ENCODE data around the gene NTRK2.
"Not testable (repeated sequence)": the region's sequence is repeated elsewhere in the genome, so short reads cannot be mapped to it uniquely, and the experiment has no call there.

The NTRK2 gene

DNA sequence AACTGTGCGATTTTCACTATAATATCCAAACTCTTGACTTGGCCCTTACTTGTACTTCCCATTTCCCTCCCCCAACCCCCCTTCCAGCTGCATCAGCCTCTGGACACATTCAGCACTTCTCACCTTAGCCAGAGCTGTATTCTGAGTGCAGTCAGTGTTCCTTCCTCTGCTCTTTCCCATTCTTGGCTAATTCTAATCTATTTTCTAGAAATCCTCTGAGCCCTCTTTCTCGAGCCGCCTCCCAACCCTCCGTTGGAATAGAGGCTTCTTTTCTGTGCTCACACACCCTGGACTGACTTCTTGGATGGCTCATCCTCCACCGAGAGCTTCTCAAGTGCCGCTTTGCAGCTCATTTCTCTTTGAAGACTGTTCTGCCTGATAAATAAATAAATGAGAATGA lies 188.8 kb downstream of the NTRK2 start:
- DNase-seq: no peak

DNA sequence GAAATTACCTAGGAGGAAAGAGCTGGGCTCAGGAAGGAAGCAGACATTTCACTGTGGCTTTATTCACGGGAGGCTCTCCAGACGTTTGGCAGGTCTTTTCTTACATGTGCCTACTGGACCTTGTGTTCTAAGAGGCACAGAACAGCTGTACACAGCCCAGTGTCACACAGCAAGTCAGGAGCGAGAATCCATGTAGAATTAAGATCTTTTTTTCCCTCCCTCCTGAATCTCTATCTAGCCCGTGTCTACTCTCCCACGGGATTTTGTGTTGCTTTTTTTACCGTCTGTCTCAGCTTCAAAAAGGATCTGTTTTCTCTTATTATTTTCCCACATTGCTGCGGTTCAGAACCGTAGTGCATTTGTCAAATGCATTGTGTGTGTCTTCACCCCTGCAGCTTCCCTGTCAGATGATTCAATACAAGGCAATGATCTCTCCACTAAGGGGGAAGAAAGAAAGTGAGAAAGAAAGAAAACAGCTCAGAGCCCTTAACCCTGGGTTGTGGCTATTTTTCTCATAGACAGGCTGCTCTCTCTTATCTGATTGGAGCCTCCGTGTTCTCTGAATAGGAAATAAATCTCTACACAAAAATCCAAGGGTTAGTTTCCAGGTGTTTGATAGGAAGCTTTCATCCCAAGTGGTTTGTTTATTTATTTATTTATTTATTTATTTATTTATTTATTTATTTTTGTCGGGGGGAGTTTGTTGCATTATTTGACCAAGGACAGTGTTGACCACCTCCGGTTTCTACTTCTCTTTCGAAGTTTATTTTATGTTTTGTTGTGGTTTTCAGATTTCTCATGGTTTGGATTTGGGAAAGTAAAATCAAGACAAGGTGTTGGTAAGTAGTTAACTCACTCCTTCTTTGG lies 191.0 kb downstream of the NTRK2 start:
- no peak for DNase-seq

DNA sequence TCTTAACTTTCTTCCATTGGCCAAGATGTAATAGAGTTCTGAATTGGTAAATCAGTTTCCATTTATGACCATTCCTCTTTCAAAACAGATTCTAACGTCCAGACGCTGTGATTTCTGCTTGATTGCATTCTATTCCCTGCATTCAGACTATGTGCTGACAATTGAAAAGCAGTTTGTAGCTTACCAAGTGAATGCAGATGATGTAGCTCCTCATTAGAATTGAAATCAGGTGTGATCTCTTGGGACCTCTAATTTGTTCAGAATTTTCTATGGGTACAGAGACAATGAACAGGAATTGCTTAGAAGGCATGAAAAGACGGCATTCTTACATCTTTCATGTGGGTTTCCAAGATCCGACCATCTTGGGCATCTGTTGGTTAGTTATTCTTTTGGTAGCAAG lies 191.9 kb downstream of the NTRK2 start:
- DNase-seq: no peak

DNA sequence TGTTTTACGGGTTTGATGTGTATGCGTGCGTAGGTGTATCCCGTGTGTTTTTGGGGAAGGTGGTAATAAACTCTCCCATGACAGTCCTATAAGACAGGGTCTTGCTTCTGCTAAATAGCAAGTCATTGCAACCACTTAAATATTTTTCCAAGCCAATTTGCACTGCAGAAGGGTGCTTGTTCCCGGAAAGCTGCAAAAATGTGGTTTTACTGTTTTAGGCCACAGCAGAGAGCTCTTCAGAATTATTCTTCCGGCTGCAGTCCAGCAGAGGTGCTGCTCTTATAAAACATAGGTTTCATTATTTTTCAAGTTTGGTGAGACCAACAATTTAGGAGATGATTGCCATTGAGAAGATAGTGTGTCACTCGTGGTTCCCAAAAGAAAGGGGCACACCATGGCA lies 192.8 kb downstream of the NTRK2 start:
- DNase-seq: no peak

DNA sequence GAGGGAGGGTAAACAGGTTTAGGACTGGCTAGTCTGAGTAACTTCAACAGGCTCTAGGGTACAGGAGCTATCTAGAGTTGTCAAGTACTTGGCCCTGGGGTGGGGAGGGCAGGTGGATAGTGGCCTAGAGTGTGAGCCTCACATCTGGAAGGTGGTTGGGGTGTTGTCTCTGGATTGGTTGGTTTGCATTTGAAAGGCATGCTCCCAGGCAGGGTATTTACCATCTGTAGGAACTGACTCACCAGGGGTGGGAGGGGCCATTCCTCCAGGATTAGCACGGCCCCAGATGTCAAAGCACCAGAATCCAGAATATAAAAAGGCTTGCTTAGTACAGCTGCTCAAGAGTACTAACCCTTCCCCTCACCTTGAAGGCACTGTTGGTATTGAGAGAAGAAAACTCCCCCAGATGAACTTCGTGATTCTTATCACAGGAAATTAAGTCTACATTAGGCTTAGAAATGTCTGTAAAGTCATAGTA lies 193.3 kb downstream of the NTRK2 start:
- no peak for DNase-seq

DNA sequence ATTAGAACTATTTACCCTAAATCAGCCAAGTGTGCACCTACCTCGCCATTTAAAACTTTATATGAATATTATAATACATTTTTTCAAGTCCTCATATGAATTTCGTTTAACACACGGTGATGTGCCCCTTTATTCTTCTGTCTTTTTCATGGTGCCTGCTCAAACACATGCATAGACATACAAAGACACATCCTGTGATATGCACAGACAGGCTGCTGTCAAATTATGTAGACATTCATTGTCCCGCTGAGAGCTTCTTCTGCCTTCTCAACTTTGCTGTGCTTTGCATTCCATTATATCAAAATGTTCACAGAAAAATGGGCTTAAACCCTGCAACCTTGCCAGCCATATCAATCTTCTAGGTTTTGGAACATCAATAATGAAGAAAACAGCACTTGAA lies 193.8 kb downstream of the NTRK2 start:
- no peak for DNase-seq

DNA sequence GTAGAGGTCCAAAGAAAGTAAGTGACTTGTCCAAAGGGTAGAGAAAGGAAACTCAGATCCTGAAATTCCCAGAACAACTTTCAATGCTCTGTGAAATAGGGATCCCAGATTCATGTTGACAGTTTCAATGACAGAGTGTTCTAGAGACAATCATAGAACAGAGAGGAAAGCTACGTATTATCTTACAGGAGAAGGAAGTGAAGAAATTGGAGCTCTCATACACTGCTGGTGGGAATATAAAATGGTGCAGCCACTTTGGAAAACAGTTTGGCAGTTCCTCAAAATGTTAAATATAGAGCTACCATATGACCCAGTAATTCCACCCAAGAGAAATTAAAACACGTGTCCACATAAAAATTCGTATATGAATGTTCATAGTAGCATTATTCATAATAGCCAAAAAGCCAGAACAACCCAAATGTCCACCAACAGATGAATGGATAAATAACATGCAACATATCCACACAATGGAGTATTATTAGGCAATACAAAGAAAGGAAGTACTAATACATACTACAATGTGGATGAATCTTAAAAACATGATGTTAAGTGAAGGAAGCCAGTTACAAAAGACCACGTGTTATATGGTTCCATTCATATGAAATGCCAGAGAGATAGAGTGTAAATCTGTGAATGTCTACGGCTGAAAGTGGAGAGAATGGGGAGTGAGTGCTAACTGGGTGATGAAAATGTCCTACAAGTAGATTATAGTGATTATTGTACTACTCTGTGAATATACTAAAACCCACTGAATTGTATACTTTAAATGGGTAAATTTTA lies 197.1 kb downstream of the NTRK2 start:
- DNase-seq: no peak

DNA sequence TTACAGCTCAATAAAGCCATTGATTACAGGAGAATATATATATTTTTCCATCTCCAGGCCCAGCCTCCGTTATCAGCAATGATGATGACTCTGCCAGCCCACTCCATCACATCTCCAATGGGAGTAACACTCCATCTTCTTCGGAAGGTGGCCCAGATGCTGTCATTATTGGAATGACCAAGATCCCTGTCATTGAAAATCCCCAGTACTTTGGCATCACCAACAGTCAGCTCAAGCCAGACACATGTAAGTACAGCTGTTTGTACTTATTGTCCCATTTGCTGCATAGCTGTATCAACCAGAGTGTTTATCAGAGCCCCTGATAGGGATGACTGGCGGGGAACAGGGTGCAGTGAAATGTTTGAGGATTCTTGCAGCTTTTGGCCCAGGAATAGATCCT lies 197.7 kb downstream of the NTRK2 start:
- DNase-seq: no peak

DNA sequence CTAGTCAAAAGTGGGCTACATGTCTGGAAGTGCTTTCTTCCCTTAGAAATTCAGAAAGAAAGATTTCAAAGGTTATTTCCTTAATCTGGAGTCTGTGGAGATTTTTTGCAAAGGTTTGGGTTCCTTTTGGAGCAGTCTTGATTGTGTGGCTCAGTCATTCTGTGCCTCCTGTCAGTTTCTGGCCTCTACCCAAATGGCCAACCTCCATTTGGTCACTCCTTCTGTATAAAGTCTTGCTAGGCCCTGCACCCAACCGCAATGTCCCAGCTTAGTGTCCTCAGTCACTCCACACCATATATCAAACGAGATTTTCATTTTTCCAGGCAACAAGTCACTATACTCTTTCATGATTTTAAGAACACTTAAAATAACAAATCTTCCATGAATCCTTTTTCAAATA lies 199.6 kb downstream of the NTRK2 start:
- no peak for DNase-seq

DNA sequence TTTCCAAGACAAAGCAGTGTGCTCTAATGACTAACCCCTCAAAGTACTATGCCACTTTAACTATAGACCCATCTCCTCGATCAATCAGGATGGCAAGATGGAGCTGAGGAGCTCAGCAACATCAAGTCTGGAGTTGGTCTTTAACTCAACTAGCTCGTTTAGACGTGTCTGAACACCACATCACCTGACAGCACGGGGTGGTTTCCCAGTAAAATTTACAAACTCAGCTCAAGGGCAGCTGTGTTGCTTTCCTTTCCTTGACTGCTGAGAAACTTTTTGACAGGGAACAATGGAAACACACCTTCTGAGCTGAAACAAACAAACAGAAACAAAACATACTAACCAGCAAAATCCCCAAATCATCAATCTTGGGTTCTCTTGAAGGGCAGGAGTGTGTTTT lies 202.5 kb downstream of the NTRK2 start:
- no peak for DNase-seq

DNA sequence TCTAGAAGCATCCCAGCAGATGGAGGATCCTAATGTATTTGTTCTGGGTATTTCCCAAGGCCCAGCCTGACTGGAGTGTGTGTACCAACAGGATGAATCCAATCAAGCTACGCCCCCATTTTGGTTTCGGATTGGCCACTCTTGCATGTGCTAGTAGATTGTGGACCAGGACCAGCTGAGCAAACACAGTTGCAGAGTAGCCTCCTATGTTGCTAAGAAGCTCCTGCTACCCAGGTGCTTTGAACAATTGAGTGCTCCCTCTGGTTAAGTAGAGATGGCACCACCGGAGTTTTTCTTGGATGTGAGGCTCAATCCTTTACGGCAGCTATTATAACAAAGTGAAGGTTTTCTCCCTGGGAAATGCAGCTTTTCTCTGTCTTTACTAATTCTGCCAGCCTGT lies 204.5 kb downstream of the NTRK2 start:
- no peak for DNase-seq

DNA sequence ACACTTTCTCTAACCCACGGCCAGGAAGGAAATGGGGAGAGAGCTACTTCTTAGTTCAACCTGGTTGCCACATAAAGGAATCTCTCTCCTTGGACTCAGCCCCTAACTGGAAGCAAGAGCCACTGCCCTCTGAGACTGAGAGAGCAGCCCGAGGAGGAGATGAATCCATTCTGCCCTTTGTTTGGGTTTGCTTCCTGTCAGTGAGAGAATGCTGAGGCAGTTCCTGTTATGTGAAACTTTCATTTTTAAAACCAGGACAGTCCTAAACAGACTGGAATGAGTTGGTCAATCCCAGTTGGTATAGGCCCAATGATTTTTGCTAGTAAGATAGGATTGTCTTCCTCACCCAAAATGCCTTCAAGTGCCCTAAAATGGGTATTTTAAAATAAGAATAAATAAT lies 205.1 kb downstream of the NTRK2 start:
- no peak for DNase-seq

DNA sequence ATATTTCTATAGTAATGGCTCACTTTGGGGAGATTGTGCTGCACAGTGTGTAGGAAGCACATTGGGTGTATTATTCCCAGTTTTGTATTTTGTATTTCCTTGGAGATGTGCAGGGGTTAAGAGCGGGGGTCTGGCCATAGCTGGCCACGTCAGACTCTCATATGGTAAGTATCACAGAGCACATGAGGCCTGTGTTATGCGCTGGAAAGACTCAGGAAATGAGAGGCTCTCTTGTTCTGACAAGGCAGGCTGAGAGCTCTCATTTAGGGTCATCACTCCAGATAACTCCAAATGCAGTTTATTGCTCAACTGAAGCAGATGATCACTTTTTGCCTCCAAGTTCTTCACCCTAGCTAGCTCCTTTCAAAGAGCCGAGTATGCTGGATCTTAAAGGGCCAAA lies 205.7 kb downstream of the NTRK2 start:
- DNase-seq: no peak

DNA sequence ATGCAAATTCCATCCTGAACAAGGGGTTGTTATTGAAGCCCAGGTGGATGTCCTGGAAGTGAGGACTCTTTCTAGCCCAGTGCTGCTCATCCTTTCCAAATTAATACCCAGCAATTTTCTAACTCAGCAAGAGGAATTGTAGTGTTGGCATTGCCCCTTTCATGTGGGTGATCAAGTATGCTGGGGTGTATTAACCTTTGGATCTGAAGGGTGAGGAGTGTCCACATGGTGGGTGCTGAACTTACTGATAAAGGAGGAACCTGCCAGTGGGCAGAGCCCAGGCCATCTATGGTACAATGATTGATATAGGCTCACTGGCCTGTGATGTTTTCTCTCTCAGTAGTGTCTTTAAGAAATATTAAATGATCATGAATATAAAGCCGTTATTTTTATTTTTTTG lies 210.1 kb downstream of the NTRK2 start:
- DNase-seq: no peak

DNA sequence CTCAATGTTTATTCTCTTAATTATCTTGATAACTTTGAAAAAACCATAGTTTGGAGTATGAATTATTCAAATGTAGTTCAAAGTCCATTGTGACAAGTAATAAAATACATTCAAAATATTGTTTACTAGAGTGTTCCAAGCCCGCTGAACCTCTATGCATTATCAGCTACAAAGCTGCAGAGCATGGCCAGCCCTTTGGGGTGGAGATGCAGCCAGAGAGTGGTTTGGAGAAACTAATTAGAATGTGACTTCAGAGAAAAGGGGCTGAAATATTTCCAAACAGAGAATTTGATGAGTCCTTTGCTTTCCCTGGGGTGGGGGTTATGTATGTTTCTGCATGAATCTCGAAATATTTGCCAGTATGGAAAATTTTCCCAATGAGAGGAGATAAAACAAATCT lies 211.3 kb downstream of the NTRK2 start:
- no peak for DNase-seq

DNA sequence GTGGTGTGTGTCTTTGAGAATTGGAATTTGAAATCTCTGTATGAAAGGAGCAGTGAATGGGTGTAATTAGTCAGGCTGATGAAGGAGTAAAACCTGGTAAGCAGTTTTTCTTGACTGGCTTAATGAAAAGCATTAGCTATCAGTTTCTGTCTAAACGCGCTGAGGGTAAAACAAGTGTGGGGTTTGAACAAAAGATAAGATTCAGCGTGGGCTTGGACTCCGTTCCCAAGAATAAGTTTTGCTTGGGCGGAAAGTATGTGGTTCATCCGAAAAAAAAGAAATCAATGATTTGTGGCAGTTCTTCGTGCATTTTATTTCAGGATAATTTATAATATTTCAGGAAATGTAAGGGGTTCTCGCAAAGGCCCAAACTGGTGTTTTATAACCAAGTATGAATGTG lies 217.3 kb downstream of the NTRK2 start:
- no peak for DNase-seq

DNA sequence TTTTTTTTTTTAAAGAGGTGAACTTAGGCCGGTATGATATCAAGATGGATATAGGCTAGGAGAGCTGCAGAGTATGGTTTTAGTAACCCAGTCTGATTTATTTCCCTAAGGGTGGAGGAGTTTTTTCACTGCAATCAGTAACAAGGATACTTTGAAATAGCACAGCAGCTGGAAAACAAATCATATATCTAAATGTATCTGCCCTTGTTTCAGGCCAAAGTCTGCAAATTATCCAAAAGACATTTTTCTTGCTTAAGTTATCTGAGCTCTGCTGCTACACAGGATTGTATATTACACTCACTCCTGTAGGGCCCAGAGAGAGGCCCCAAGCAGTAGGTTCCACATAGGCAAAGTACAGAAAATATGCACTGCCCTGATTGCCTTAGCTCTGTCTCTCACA lies 222.4 kb downstream of the NTRK2 start:
- no peak for DNase-seq

DNA sequence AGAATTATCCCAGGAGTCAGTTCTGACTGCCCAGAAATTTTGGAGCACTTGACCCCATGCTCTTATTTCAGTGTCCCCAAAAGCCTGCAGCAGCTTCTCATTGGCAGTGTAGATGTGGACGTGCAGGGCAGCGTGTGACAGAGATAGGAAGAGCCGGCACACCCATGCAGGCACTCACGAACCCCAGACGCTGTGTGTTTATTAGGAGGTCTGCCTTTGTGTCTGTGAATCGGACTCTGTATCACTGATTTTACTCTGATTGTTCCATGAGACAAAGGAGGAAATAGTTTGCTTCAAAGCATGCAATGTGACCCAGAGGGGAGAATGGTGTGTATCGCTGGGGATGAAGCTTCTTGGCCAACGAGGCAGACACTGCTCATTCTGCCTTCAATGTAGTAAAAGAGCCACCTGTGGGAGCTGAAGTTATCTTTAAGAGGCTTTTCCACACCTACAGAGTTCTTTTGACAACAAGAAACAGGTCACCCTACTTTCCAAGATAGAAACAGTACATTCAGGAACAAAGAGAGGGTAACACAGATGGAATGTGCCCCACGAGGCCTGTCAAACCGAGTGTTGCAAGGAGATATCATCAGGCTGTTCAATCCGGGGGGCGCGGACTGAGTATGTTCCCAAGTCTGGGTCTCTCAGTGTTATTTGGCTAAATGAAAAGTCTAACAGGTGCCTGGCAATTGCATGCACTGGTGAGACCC lies 224.0 kb downstream of the NTRK2 start:
- DNase-seq: no peak

DNA sequence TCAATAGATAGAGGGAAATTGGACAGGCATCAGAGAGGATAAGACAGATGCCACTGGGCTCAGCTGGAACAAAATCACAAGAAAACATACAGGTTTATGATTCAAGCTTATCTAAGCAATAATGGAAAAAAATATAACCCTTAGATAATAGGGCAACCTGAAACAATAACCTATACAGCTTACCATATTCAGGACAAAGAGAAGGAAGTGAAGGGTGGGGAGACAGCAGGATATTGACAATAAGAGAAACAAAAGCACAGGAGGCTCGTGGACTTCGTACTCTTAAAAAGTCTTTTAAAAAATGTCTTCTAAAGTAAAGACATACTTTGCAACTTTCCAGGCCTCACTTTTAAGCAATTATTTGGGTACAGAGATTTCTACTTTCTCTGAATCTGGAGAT lies 225.3 kb downstream of the NTRK2 start:
- DNase-seq: no peak

DNA sequence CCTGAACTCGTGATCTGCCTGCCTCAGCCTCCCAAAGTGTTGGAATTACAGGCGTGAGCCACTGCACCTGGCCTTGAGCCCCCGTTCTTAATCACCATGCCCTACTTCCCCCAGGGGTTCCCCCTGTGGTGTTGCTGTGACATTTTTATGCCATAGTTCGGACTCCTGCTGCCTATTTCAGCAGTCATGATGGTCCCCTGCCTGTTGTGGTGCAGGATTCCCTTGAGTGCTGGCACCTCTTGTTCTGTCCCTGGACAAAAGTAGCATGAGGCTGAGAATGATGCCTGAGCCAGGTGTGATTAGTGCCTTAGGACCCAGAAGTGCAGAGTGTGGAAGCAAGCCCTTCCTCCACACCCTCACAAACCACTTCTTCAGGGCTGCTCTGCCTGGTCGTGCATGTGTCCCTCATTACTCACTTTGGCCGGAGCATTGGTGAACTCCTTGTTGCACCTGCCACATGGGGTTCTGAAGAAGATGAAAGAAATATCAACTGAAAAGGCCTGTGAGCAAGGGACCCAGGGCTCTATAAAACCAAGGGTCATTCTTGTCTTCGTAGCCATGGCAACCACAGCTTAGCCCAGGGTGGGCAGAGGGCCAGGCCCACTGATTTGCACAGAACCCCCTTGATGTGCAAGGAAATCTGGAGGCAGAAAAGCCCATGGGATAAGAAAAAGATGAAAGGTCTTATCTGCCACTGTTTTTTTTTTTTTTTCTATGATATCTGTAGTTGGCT lies 228.0 kb downstream of the NTRK2 start:
- no peak for DNase-seq

DNA sequence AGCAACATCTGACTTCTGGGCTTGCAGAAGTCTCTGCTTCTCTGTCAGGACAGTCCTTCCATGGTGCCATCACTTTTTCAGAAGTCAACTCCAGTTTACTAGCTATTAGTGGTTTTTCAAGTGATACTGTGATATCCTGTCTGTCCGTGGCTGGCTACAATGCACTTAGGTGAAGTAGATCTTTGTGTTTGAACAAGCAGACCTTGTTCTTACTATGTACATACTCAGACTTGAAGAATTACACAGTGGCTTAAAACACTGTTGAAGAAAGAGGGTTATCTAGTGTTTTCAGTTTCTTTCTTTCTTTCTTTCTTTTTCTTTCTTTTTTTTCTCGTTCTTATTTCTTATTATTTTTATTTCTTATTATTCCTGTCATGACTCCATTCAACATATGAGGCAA lies 228.7 kb downstream of the NTRK2 start:
- no peak for DNase-seq

DNA sequence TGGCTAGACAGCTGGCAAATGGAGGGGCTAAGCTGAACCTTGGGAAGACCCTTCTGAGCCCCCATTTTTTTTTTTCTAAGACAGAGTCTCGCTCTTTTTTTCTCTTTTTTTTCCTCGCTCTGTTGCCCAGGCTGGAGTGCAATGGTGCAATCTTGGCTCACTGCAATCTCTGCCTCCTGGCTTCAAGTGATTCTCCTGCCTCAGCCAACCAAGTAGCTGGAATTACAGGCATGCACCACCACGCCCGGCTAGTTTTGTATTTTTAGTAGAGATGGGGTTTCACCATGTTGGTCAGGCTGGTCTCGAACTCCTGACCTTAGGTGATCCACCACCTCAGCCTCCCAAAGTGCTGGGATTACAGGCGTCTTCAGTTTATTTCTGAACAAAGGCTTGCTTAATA lies 229.1 kb downstream of the NTRK2 start:
- not testable (repeated sequence) for DNase-seq

DNA sequence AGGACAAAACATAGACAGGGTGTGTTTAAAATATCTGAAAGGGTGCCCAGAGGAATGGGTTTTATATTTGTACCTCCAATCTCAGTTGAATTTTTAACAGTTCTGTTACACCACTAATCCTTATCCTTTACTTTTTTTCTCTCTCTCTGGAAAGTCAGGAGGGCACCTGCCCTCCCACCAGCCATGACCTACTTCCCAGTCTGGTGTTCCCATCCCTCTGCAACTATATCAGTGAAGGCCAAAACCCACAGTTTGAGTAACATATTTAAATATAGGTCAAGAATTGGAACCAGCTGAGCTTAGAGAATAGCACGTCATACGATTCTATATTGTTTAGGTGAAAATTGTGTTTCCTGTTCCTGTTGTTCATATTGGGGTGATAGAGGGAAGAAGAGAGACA lies 229.8 kb downstream of the NTRK2 start:
- DNase-seq: no peak
